IMR-90 (cell line): Measurements from ENCODE around the gene CABS1. TPM values are rescaled to one million over a fixed set of nuclear protein-coding genes. Genes with fewer than 3 reads are reported as not detected.

Source experiments
- ATAC-seq: fragments of 200-7000 bp; cut with Tn5 transposase; 2 replicates; pipeline ENCODE4 v1.9.1; 2020; ENCODE audit warnings: low read depth, mild to moderate bottlenecking, moderate library complexity
- BruUV-seq: library from RNA; stranded (reverse); fragments of 400-500 nt; replicated peaks from 2 replicates; lab custom pipeline; 2021; lab: Mats Ljungman, UMichigan
- CTCF ChIA-PET: fragments of 300-600 bp; formaldehyde crosslinking; extraction: SDS; loops from one replicate; lab custom pipeline; 2021; ENCODE audit warnings: antibody characterized with exemption; lab: Yijun Ruan, JAX
- POLR2A ChIA-PET: fragments of 300-600 bp; sonication (Branson Sonifier 250); formaldehyde crosslinking; loops from one replicate; lab custom pipeline; 2022; ENCODE audit warnings: antibody characterized with exemption; ENCODE audit not compliant: unreplicated experiment; lab: Charles Lee
- DNase-seq: peaks from one replicate; pipeline ENCODE4 v3.0.0; 2013
- H2AFZ ChIP-seq: replicated peaks from 2 replicates; pipeline ENCODE3; 2013; ENCODE audit warnings: low read length, mild to moderate bottlenecking; ENCODE audit not compliant: poor library complexity
- H2AK5ac ChIP-seq: 2 replicates; pipeline ENCODE4 v1.6.1; 2013; ENCODE audit warnings: low read depth, low read length, inconsistent platforms
- H2AK9ac ChIP-seq: replicated peaks from 2 replicates; pipeline ENCODE3; 2013; ENCODE audit warnings: mild to moderate bottlenecking, low read depth, low read length, moderate library complexity; ENCODE audit not compliant: poor library complexity
- H2BK120ac ChIP-seq: 2 replicates; pipeline ENCODE4 v1.6.1; 2013; ENCODE audit warnings: low read depth, low read length, inconsistent platforms
- H2BK15ac ChIP-seq: 3 replicates; pipeline ENCODE4 v1.6.1; 2013; ENCODE audit warnings: low read depth, low read length, inconsistent platforms
- H2BK20ac ChIP-seq: 2 replicates; pipeline ENCODE4 v1.6.1; 2013; ENCODE audit warnings: low read depth, mild to moderate bottlenecking, inconsistent platforms, low read length, moderate library complexity
- H2BK5ac ChIP-seq: 2 replicates; pipeline ENCODE4 v1.6.1; 2013; ENCODE audit warnings: mild to moderate bottlenecking, low read depth, low read length, inconsistent platforms; ENCODE audit not compliant: poor library complexity, severe bottlenecking
- H3K14ac ChIP-seq: replicated peaks from 2 replicates; pipeline ENCODE4 v1.6.1; 2013; ENCODE audit warnings: low read depth, low read length, inconsistent platforms
- H3K18ac ChIP-seq: 2 replicates; pipeline ENCODE4 v1.6.1; 2013; ENCODE audit warnings: low read depth, low read length, control low read depth
- H3K23ac ChIP-seq: 2 replicates; pipeline ENCODE4 v1.6.1; 2013; ENCODE audit warnings: low read depth, low read length, inconsistent platforms
- H3K27ac ChIP-seq: 2 replicates; pipeline ENCODE4 v1.5.1; 2013; ENCODE audit warnings: mild to moderate bottlenecking, control low read depth, low read length; ENCODE audit not compliant: insufficient read depth
- H3K27me3 ChIP-seq: 2 replicates; pipeline ENCODE4 v1.6.1; 2013; ENCODE audit warnings: low read length; ENCODE audit not compliant: control insufficient read depth, insufficient read depth
- H3K36me3 ChIP-seq: 2 replicates; pipeline ENCODE4 v1.6.1; 2013; ENCODE audit warnings: low read length, mixed read lengths; ENCODE audit not compliant: control insufficient read depth, insufficient read depth
- H3K4ac ChIP-seq: 2 replicates; pipeline ENCODE4 v1.6.1; 2013; ENCODE audit warnings: low read depth, low read length, inconsistent platforms
- H3K4me1 ChIP-seq: 2 replicates; pipeline ENCODE4 v1.6.1; 2013; ENCODE audit warnings: low read length, mixed read lengths; ENCODE audit not compliant: control insufficient read depth, insufficient read depth
- H3K4me2 ChIP-seq: 2 replicates; pipeline ENCODE4 v1.6.1; 2013; ENCODE audit warnings: low read depth, mild to moderate bottlenecking, control low read depth, low read length, moderate library complexity
- H3K4me3 ChIP-seq: 2 replicates; pipeline ENCODE4 v1.5.1; 2013; ENCODE audit warnings: low read depth, mild to moderate bottlenecking, control low read depth, low read length, moderate library complexity; ENCODE audit not compliant: insufficient read depth
- H3K56ac ChIP-seq: 2 replicates; pipeline ENCODE4 v1.6.1; 2013; ENCODE audit warnings: low read length, inconsistent platforms; ENCODE audit not compliant: insufficient read depth; ENCODE audit errors: extremely low read depth
- H3K79me1 ChIP-seq, 2 experiments: 2 replicates each; pipeline ENCODE4 v1.6.1; 2013; ENCODE audit warnings: low read length in 2 of 2, inconsistent platforms in 1 of 2, low read depth in 1 of 2
- H3K9ac ChIP-seq: 2 replicates; pipeline ENCODE4 v1.6.1; 2013; ENCODE audit warnings: low read depth, low read length, control low read depth
- H3K9me1 ChIP-seq: 2 replicates; pipeline ENCODE4 v1.6.1; 2013; ENCODE audit warnings: low read length, inconsistent platforms; ENCODE audit not compliant: insufficient read depth
- H3K9me3 ChIP-seq: 2 replicates; pipeline ENCODE4 v1.6.1; 2013; ENCODE audit warnings: low read length; ENCODE audit not compliant: control insufficient read depth, insufficient read depth
- H4K20me1 ChIP-seq: 2 replicates; pipeline ENCODE4 v1.6.1; 2013; ENCODE audit warnings: low read length, inconsistent platforms; ENCODE audit not compliant: insufficient read depth
- H4K5ac ChIP-seq: 2 replicates; pipeline ENCODE4 v1.6.1; 2013; ENCODE audit warnings: mild to moderate bottlenecking, low read depth, low read length, control low read depth
- H4K8ac ChIP-seq, 2 experiments: 2 replicates each; pipeline ENCODE4 v1.6.1; 2013; ENCODE audit warnings: low read depth in 2 of 2, low read length in 2 of 2, control low read depth in 1 of 2, inconsistent platforms in 1 of 2
- H4K91ac ChIP-seq: 2 replicates; pipeline ENCODE4 v1.6.1; 2013; ENCODE audit warnings: low read depth, low read length, inconsistent platforms; ENCODE audit not compliant: insufficient read depth
- MAZ ChIP-seq: IDR thresholded peaks from 2 replicates; pipeline ENCODE4 v1.6.1; 2012; ENCODE audit warnings: low read depth, mild to moderate bottlenecking, low read length, improper control_type of control experiment, moderate library complexity, borderline replicate concordance
- MXI1 ChIP-seq: IDR thresholded peaks from 2 replicates; pipeline ENCODE4 v1.6.1; 2012; ENCODE audit warnings: low read depth, mild to moderate bottlenecking, low read length, moderate library complexity, borderline replicate concordance
- WGBS, 2 experiments: methylation state at CpG; one replicate each; pipeline versions ENCODE4 v1.1.5 to v1.1.7; 2013; ENCODE audit warnings: missing lambda C conversion rate in 2 of 2; ENCODE audit not compliant: insufficient read length in 1 of 2; ENCODE audit errors: extremely low coverage in 2 of 2; 5-methylcytosine and 5-hydroxymethylcytosine counted together
- dilution Hi-C: fragments of 300-500 bp; cut with HindIII; formaldehyde crosslinking; loops from one replicate; pipeline ENCODE4 v1.14.3; 2018; ENCODE audit warnings: low sequenced_read_pairs; ENCODE audit not compliant: unreplicated experiment
- in situ Hi-C: fragments of 300-500 bp; cut with MboI; formaldehyde crosslinking; loops from 3 replicates; pipeline ENCODE4 v1.14.3; 2019; ENCODE audit warnings: low sequenced_read_pairs, inconsistent platforms, mixed read lengths
- intact Hi-C: fragments of 100-400 bp; cut with micrococcal nuclease; formaldehyde crosslinking; loops from 2 replicates; pipeline ENCODE4 v1.10.0; 2022
- polyA plus RNA-seq, 3 experiments: library from polyadenylated mRNA; depleted of rRNA; stranded (reverse); fragments of >200 nt; gene quantifications; 2 replicates each; pipeline ENCODE4 v1.2.3, GENCODE V29; 2012; ENCODE audit warnings: low replicate concordance in 1 of 3
- total RNA-seq: library from RNA; depleted of rRNA; stranded (reverse); fragments of >200 nt; gene quantifications from 2 replicates; pipeline ENCODE4 v1.2.3, GENCODE V29; 2012

CABS1 gene
- total and polyA plus RNA-seq, 2 of the 4 experiments (the other 2 are of a cell fraction): not detected

DNA sequence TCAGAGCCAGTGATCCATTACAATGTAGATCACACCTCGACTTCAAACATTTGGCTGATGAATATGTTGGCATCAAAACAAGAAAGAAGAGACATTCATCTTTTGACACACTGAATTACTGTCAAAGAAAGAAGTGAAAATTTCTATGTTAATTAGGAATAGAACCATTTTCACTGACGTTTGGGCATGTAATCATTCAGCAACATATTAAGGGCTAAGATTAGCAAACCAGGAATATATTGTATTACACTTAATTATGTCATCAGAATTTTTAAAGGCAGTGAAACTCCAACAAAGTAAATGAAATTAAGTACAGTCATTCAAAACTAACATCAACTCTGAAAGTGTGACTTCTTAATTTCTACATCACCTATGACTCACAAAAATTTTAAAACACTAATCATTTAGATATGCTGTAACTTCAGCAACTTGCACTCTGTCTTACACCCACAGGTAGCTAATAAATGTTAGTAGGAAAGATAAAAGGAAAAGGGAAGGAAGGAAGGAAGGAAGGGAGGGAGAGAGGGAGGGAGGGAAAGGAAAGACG lies 24.4 kb downstream of the CABS1 start:
- TF ChIP-seq MAZ: no peak
- TF ChIP-seq MXI1: no peak
- no peak overlapping the region for H2BK120ac ChIP-seq
- no peak overlapping the region for H2BK15ac ChIP-seq
- H2AK9ac ChIP-seq: no peak overlapping the region
- no peak overlapping the region for H4K5ac ChIP-seq
- no peak overlapping the region for H3K14ac ChIP-seq
- H3K27ac ChIP-seq: no peak overlapping the region
- dilution Hi-C loops (no loop called here), in situ Hi-C loops (no loop called here), intact Hi-C loops (no loop called here)
- no peak overlapping the region for H2BK20ac ChIP-seq
- H2BK5ac ChIP-seq: no peak overlapping the region
- ChIA-PET CTCF (no interaction called here), POLR2A (no interaction called here)
- H3K27me3 ChIP-seq: no peaks in the 10 kb centered on the region
- no peak overlapping the region for H2AFZ ChIP-seq
- H3K56ac ChIP-seq: no peak overlapping the region
- H3K23ac ChIP-seq: no peak overlapping the region
- ATAC-seq (no peak), DNase-seq (no peak)
- no peaks in the 10 kb centered on the region for H3K36me3 ChIP-seq
- H4K8ac ChIP-seq: no peak overlapping the region
- H4K20me1 ChIP-seq: no peaks in the 10 kb centered on the region
- no peak overlapping the region for H3K4me3 ChIP-seq
- no peaks in the 10 kb centered on the region for H3K9me1 ChIP-seq
- BruUV-seq: no TSS peak
- no peaks in the 10 kb centered on the region for H3K4me1 ChIP-seq
- no CpG with 5 or more reads among the region's 3 CpGs for WGBS, 2 experiments
- H4K91ac ChIP-seq: no peak overlapping the region
- H3K4ac ChIP-seq: no peak overlapping the region
- H3K79me1 ChIP-seq: no peaks in the 10 kb centered on the region
- no peak overlapping the region for H3K18ac ChIP-seq
- no peak overlapping the region for H3K4me2 ChIP-seq
- H3K9ac ChIP-seq: no peak overlapping the region
- H3K9me3 ChIP-seq: no peaks in the 10 kb centered on the region
- no peak overlapping the region for H2AK5ac ChIP-seq
